HG02973 (cell line): Measurements from ENCODE around the gene NOS3.

Experiments
- ATAC-seq: cut with Tn5 transposase; IDR thresholded peaks from one replicate; pipeline ENCODE4 v1.9.1; 2021; ENCODE audit warnings: moderate library complexity; ENCODE audit not compliant: unreplicated experiment

Gene NOS3

DNA sequence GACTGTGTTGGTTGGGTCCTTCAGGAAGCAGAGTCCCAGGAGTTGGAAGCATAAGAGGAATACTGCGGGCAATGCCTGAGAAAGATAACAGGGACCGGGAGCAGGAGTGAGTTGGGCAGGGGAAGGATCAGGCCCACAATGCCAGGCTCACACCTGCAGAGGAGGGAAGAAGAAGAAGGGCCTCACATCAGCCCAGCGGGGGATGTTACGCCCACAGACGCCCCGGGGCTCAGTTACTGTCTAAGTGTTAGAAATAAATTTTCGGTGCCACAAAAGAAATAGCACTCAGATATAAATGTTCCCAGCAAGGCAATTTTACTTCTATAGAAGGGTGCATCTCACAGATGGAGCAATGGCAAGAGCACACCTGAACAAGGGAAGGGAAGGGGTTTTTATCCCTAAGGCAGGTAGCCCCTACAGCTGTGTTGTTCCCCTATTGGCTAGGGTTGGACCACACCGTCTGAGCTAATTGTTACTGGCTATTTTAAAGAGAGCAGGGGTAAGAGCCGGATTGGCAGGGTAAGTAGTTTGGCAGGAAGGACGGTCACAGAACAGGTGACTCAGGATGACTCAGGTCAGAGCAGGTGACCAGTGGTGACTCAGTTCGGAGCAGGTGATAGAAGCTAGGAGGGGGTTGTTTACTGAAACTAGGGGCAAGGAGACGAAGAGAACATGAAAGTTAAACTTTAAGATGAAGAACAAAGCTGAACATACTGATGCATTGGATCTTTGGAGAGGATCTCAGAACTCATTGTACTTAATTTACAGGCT, at the start of gene NOS3:
Gene NOS3 (plus strand): TSS at position 602 of the 771 bp plus-strand sequence. CDS start 2,787 bp downstream, outside the sequence.
- no peak for ATAC-seq

DNA sequence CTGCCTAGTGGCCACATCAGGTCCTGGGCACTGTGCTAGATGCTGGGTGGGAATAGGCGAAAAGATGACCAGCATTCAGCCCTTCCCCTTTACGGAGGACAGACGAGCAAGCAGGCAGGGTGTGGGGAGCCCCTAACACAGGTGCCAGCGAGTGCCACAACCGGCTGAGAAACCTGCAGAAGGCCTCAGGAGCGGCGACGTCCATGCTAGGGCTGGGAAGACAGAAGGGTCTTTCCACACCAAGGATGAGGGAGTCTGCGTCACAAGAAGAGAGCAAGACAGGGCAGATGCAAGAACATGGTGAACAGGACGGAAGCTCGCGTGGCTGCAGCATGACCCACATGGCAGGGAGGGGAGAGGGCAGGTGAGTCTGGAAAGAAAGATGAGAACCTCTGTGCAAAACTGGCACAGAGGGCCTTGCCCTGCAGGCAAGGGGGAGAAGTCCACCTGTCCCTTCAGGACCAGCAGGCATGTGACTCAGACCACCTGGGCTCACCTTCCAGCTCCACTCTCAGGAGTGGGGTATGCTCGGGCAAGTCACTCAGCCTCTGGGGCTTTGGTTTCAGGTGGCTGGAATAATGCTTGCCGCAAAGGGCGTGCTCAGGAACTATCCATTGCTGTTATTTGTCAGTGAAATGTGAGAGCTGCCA, 49.3 kb upstream of the NOS3 start:
- ATAC-seq: no peak

DNA sequence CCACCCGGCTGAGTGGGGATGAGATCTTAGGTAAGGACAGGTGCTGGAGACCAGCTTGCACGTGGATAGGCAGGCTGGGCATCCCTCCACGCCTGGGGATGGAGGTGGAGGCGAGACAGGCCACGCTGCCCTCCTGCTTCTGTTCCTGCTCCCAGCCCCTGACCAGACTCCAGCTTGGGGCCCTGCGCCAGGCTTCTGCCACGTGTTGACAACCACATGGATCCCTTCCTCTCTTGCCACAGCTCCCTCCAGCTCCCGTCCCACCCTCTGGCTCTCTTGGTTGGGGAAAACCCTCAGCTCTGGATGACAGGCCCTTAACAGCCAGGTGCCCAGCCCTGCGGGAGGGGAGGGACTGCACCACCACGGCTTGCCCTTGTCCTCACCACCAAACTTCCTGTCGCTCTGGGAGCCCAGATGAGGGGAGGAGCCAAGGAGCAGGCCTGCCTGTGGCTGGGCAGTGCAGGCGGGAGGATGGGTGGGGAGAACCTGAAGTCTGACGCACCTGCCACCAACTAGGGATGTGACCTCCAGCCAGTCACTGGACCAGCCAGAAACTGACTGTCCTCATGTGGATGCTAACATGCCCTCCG, 48.7 kb upstream of the NOS3 start:
- no peak for ATAC-seq

GRCh38 chr7:150942591-150943452, 48.0 kb upstream of the NOS3 start:
- no peak for ATAC-seq

DNA sequence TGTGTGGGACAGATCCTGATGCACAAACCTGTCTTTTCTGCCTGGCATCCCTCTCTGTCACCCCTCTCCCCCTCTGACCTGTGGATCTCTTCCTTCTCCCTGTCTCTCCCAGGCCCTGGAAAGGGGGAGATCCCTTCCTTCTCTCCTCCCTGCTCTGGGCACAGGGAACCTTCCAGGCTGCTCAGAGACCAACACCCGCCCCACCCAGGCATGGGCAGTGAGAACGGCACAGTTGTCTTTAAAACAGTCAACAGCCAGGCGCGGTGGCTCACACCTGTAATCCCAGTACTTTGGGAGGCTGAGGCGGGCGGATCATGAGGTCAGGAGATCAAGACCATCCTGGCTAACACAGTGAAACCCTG, 47.4 kb upstream of the NOS3 start:
- ATAC-seq: no peak

DNA sequence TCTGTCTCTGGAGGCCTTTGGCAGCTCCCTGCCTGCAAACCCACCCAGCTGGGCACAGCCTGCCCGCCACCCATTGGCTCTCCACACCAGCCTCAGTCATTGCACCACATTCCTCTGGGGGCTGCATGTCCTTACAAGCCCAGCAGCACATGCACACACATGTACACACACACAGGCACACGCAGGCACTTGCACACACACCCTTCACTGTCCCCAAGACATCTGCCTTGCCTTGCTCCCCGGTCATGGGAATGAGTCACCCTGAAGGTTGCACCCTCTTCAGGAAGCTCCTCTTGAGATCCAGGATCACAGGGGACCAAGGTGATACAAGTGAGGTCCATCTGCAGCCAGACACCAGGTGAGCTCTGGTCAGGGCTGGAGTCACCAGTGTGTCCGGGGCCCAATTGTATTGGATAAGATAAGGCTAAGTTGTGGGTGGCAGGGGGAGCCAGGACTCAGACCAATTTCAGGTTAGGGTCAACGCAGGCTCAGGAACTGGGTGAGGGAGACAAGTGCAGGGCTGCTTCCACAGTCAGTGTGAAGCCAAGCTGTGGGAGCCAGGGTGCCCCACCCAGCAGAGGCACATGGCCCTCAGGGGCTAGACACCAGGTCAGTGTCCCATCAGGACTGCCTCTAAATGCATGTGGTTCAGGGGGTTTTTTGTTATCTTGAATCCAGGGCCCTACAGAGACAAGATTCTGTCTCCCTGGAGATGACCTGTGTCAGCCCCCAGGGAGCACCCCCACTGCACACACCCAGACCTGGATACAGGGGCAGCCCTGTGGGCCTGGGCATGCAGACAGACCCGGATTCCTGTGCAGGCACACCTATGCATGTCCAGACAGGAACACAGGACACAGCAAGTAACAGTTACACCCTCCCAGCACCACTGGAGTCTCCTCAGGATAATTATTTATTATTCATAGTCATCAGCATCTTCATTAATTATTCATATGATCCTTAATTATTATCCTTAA, 46.5 kb upstream of the NOS3 start:
- ATAC-seq: no peak

- ATAC-seq: no peak
Measured at GRCh38 chr7:150945171-150945852, 45.5 kb upstream of the NOS3 start.

DNA sequence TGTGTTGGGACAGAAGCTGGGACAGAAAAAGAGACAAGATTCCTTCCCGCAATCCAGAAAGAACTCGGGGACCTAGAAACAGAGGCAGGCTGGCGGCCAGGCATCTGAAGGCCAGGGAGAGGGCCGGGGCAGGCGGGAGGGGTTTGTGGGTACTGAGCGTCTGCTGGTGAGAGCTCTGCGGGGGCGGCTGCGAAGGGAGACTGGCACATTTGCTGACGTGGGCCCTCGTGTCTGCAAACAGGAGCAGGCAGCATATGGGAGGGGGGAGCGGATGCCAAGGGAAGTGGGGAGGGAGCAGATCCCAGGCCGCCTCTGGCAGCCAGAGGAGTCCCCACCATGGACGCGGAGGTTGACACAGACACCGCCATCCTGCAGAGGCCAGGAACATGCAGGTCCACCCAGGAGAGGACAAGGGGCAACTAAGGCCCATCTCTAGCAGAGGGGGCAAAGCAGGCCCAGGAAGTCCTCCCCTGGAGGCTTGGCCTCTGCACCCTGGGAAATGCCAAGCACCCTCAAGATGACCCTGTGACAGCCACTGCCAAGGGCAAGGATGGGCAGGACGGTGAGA, 44.9 kb upstream of the NOS3 start:
- no peak for ATAC-seq

DNA sequence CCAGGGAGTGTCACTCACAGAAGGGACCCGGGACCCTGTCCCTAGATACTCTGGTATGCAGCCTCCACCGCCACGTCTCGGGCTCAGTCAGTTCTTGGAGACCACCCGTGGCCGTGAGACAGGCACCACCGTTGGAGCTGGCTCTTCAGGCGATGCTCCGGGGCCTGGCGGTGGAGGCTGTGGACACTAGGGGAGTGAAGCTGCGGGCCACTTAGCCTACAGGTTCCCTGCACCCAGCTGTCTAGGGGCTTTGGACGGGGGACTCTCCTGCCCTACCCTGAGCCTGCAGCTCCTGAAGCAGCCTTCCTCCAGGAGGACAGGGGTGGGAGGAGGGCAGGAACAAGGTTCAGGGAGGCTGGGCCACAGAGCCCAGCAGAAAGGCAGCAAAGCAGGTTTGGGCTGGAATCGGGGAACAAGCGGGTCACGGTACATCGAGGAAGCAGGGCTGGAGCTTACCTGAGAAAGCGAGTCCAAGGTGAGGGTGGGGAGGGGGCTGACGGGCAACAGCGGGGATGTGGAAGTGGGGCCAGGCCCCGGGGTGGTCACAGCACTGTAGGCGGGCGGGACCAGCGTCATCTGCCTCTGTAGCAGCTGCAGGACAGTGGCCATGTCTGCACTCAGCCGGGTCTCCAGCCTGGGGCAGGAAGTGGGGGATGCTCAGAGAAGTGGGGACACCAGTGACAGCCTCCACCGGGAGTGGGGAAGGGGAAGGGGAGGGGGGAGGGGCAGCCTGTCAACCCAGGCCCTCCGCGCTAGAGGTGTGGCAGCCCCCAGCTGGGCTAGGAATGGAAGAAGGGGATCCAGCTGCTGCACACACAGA, 44.2 kb upstream of the NOS3 start:
- no peak for ATAC-seq

DNA sequence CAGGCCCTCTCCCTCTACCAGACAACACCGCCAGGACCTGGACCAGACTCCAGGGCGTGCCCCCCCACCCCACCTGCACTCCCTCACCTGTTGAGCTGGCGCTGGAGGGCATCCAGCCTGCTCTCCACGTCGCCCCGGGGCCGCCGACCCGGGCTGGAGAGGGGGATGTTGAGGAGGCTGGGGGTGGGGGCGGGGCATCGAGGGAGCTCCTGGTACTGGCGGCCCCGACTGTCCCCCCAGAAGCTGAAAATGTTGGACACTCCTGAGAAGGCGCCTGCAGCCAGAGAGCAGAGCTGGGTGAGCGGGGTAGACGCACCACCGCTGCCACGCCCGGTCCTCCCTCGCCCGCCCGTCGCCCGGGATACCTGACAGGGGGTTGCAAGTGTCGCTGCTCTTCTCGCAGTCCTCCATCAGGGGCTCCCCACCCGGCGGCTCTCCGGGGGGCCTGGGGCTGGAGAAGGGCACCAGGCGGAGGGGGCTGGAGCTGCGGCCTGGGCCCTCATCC, 43.5 kb upstream of the NOS3 start:
- no peak for ATAC-seq

DNA sequence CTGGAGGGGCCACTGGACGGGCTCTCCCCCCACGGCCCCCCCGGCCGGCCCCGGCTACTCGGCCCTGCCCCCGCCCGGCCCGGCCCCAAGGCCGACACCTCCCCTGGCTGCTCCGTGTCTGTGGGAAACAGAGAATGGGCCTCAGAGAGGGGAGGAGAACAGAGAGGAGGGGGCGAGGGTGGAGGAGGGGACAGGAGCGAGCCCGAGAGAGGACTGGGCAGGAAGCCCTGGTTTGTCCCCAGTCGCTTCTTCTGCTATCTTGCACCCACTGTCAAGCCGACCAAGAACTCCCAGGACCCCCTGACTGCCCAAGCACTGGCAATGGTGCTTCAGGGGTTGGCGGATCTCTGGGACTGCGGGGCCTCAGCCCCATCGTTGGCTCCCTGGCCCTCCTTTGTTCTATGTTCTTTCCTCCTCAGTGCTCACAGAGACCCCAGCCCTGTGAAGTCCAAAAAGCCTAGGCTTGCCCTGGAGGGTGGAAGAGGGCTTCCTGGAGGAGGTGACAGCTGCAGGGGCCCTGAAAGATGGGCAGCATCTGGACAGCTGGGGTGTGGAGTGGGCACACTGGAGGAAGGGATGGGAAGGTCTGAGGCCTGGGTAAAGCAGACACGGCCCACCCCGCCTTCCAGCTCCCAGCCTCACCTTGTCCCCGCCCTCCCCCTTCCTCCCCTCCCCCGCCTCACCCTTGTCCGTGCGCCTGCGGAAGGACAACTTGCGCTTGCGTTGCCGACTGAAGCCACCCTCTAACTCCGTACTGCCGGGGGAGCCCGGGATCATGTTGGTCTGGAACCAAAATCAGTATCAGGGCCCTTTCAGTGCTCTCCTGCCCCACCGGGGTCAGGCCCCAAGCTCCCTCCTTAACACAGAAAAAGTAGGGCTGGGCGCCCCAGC, 42.8 kb upstream of the NOS3 start:
- ATAC-seq: no peak

- ATAC-seq: no peak
Measured at GRCh38 chr7:150948791-150949251, 42.0 kb upstream of the NOS3 start.

GRCh38 chr7:150949564-150949963, 41.3 kb upstream of the NOS3 start:
- ATAC-seq: no peak

DNA sequence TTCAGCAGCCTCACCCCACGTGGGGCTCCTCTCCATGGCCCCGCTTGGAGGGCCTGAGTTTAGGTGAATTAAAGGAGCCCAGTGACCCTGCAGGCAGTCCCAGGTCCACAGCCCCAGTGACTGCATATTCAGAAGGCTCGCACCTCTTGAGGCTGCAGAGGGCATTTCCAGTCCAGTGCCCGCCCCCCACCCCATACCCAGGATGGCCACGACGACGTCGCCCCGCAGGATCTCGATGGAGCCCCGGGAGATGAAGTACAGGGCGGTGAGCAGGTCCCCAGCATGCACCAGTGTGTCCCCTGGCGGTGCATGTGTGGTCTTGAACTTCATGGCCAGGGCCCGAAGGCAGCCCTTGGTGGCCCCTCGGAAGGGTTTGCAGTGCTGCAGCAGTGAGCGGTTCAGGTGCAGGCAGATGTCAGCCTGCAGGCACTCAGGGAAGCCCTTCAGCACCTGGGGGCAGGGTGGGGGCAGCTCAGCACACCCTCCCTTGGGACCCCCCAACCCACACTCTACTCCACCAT, 40.8 kb upstream of the NOS3 start:
- ATAC-seq: no peak

- ATAC-seq: no peak
Measured at GRCh38 chr7:150950496-150951180, 40.2 kb upstream of the NOS3 start.

DNA sequence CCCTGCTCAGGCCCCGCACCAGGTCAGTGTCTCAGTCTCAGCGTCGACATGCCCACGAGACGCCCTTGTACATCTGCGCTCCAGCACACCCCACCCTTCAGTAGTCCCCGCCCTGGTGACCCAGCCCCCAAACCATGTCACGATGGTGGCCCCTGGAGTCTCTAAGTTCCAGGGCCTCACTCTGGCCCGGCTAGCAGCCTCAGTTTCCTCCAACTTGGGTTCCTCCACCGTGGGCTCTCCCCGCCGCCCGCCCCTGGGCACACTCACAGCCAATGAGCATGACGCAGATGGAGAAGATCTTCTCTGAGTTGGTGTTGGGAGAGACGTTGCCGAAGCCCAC, 39.7 kb upstream of the NOS3 start:
- no peak for ATAC-seq
